OCI-LY1 (cell line): ENCODE measurements around the gene SLC9A8.

Experiments
- EZH2 ChIP-seq: fragments of 200-600 bp; sonication (generic), shearing (Covaris generic); IDR thresholded peaks from 2 replicates; pipeline ENCODE4 v1.8.0; 2017; ENCODE audit warnings: borderline replicate concordance, mixed run types, mild to moderate bottlenecking, antibody characterized with exemption, low read length, moderate library complexity, mixed read lengths
- TF ChIP-seq, protein P1 (sequence below): fragments of 200-600 bp; sonication (generic), shearing (Covaris generic); IDR thresholded peaks from 2 replicates; pipeline ENCODE4 v1.5.1; 2017; ENCODE audit warnings: mild to moderate bottlenecking, antibody characterized with exemption, low read length, moderate library complexity, mixed read lengths

DNA sequence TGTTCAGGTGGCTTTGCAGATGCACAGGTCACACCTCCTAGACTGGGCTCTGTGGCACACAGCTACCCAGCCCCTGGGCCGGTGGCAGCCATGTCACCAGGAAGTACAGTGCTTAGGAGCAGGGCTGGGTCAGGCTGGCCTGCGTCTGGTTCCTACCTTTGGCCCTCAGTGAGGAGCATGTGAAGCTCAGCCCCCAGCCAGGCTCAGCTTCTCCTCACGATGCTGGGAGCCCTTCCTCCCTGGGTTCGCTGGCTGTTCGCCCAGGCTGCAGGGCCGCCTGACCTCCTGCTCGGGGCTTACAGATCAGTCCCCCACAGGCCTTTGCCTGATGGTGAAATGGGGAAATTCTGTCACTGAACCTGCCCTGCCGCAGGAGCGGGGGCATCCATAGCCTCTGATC is 79.6 kb downstream of the SLC9A8 start:
- TF ChIP-seq, protein P1, sequence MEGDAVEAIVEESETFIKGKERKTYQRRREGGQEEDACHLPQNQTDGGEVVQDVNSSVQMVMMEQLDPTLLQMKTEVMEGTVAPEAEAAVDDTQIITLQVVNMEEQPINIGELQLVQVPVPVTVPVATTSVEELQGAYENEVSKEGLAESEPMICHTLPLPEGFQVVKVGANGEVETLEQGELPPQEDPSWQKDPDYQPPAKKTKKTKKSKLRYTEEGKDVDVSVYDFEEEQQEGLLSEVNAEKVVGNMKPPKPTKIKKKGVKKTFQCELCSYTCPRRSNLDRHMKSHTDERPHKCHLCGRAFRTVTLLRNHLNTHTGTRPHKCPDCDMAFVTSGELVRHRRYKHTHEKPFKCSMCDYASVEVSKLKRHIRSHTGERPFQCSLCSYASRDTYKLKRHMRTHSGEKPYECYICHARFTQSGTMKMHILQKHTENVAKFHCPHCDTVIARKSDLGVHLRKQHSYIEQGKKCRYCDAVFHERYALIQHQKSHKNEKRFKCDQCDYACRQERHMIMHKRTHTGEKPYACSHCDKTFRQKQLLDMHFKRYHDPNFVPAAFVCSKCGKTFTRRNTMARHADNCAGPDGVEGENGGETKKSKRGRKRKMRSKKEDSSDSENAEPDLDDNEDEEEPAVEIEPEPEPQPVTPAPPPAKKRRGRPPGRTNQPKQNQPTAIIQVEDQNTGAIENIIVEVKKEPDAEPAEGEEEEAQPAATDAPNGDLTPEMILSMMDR, result no peak
- no peak for TF ChIP-seq EZH2
